Endothelial cell of umbilical vein (primary cell): ENCODE data around the gene RPS6KA6. TPM values are rescaled to one million over a fixed set of nuclear protein-coding genes. Genes with fewer than 3 reads are reported as not detected.

Experiments
- BruUV-seq: library from RNA; stranded (reverse); fragments of 400-500 nt; replicated peaks from 2 replicates; lab custom pipeline; 2021; lab: Mats Ljungman, UMichigan
- CTCF ChIA-PET: fragments of 300-600, 350-600 bp; sonication (Branson Sonifier 250); formaldehyde crosslinking; loops from one replicate; lab custom pipeline; 2021; ENCODE audit warnings: antibody characterized with exemption, inconsistent platforms; lab: Charles Lee
- POLR2A ChIA-PET: fragments of 300-600, 350-600 bp; sonication (Branson Sonifier 250); formaldehyde crosslinking; loops from one replicate; lab custom pipeline; 2021; ENCODE audit warnings: antibody characterized with exemption, inconsistent platforms; lab: Charles Lee
- DNase-seq: peaks from one replicate; pipeline ENCODE4 v3.0.0-alpha.2; 2011; ENCODE audit warnings: low read depth, low spot score
- FAIRE-seq: peaks from 2 replicates; lab custom pipeline; 2011; peaks lifted over from hg19 to GRCh38; lab: Jason Lieb, UNC
- H2AFZ ChIP-seq: 2 replicates; pipeline ENCODE4 v1.6.0; 2012; ENCODE audit warnings: low read depth, low read length, control low read depth, inconsistent platforms
- H3K27ac ChIP-seq: 2 replicates; pipeline ENCODE4 v1.5.1; 2011; ENCODE audit warnings: low read depth, mild to moderate bottlenecking, control low read depth, low read length, moderate library complexity; ENCODE audit not compliant: insufficient read depth
- H3K27me3 ChIP-seq, 2 experiments: 2 replicates each; pipeline versions ENCODE4 v1.6.0 to v1.6.1; 2011; ENCODE audit warnings: low read length in 2 of 2, mixed read lengths in 1 of 2; ENCODE audit not compliant: control insufficient read depth in 2 of 2, insufficient read depth in 2 of 2
- H3K36me3 ChIP-seq, 2 experiments: 2 replicates in 1 of 2; 3 replicates in 1 of 2; pipeline ENCODE4 v1.5.1; 2011; ENCODE audit warnings: low read length in 2 of 2, mild to moderate bottlenecking in 1 of 2, moderate library complexity in 1 of 2; ENCODE audit not compliant: control insufficient read depth in 2 of 2, insufficient read depth in 2 of 2; ENCODE audit errors: extremely low read depth in 1 of 2
- H3K4me1 ChIP-seq: 3 replicates; pipeline ENCODE4 v1.5.1; 2011; ENCODE audit warnings: mild to moderate bottlenecking, low read length; ENCODE audit not compliant: control insufficient read depth, insufficient read depth; ENCODE audit errors: extremely low read depth
- H3K4me2 ChIP-seq: 2 replicates; pipeline ENCODE4 v1.6.1; 2011; ENCODE audit warnings: low read length, control low read depth, mixed read lengths; ENCODE audit not compliant: insufficient read depth
- H3K4me3 ChIP-seq, 3 experiments: fragments of 200-600 bp in 1 of 3; sonication (generic), shearing (Covaris generic) in 1 of 3; replicated peaks in 1 of 3; 2 replicates each; pipeline ENCODE4 v1.5.1; 2011 to 2016; ENCODE audit warnings: control low read depth in 3 of 3, low read length in 3 of 3, mild to moderate bottlenecking in 2 of 3, inconsistent platforms in 1 of 3, low read depth in 1 of 3, moderate library complexity in 1 of 3; ENCODE audit not compliant: insufficient read depth in 1 of 3
- H3K79me2 ChIP-seq: 2 replicates; pipeline ENCODE4 v1.6.0; 2012; ENCODE audit warnings: low read length, inconsistent platforms; ENCODE audit not compliant: control insufficient read depth, insufficient read depth
- H3K9ac ChIP-seq: replicated peaks from 2 replicates; pipeline ENCODE3; 2011; ENCODE audit warnings: low read length, control low read depth; ENCODE audit not compliant: insufficient read depth; ENCODE audit errors: extremely low read depth
- H3K9me1 ChIP-seq: replicated peaks from 3 replicates; pipeline ENCODE4 v1.6.0; 2011; ENCODE audit warnings: mild to moderate bottlenecking, low read length; ENCODE audit not compliant: control insufficient read depth, insufficient read depth; ENCODE audit errors: extremely low read depth
- H3K9me3 ChIP-seq: replicated peaks from 2 replicates; pipeline ENCODE4 v1.5.1; 2012; ENCODE audit warnings: low read length, inconsistent platforms; ENCODE audit not compliant: control insufficient read depth, insufficient read depth
- H4K20me1 ChIP-seq: replicated peaks from 2 replicates; pipeline ENCODE3; 2011; ENCODE audit warnings: mild to moderate bottlenecking, low read length; ENCODE audit not compliant: control insufficient read depth, insufficient read depth; ENCODE audit errors: extremely low read depth
- EZH2 ChIP-seq: IDR thresholded peaks from 2 replicates; pipeline ENCODE4 v1.6.1; 2012; ENCODE audit warnings: borderline replicate concordance, low read depth, mild to moderate bottlenecking, moderate library complexity, low read length, inconsistent platforms; ENCODE audit not compliant: severe bottlenecking
- FOS ChIP-seq: IDR thresholded peaks from 2 replicates; pipeline ENCODE4 v1.6.1; 2011; ENCODE audit warnings: mild to moderate bottlenecking, low read length, moderate library complexity, borderline replicate concordance; ENCODE audit not compliant: insufficient read depth
- GATA2 ChIP-seq: IDR thresholded peaks from 2 replicates; pipeline ENCODE4 v1.7.0; 2011; ENCODE audit warnings: low read depth, mild to moderate bottlenecking, moderate library complexity, mixed read lengths, low read length; ENCODE audit not compliant: insufficient read length, insufficient read depth
- JUN ChIP-seq: IDR thresholded peaks from 2 replicates; pipeline ENCODE4 v1.6.1; 2011; ENCODE audit warnings: borderline replicate concordance, low read depth; ENCODE audit not compliant: insufficient read length, insufficient read depth
- MYC ChIP-seq: IDR thresholded peaks from one replicate; pipeline ENCODE4 v1.6.1; 2011; ENCODE audit warnings: mild to moderate bottlenecking, low read depth, low read length
- POLR2A ChIP-seq: IDR thresholded peaks from 2 replicates; pipeline ENCODE4 v1.6.1; 2012; ENCODE audit warnings: low read depth, mild to moderate bottlenecking, control low read depth, low read length
- POLR2AphosphoS5 ChIP-seq: IDR thresholded peaks from 2 replicates; pipeline ENCODE4 v1.6.1; 2012; ENCODE audit warnings: low read depth, mild to moderate bottlenecking, control low read depth, low read length, moderate library complexity; ENCODE audit not compliant: insufficient read depth
- dilution Hi-C: fragments of 300-500 bp; cut with MboI; formaldehyde crosslinking; loops from one replicate; pipeline ENCODE4 v1.15.0; 2019; ENCODE audit warnings: low sequenced_read_pairs; ENCODE audit not compliant: extremely low pct_ligation_motif_present
- intact Hi-C: fragments of 100-400 bp; cut with micrococcal nuclease; formaldehyde crosslinking; loops from one replicate; pipeline ENCODE4 v1.10.0; 2022
- polyA plus RNA-seq, 4 experiments: library from polyadenylated mRNA; depleted of rRNA in 3 of 4; stranded (reverse) in 3 of 4; unstranded in 1 of 4; fragments of >200 nt; gene quantifications; 2 replicates each; pipeline versions ENCODE4 v1.2.1 to v1.2.3, GENCODE V29; 2011 to 2012; ENCODE audit warnings: missing spikeins in 1 of 4
- total RNA-seq: library from RNA; stranded (reverse); gene quantifications from 2 replicates; pipeline ENCODE4 v1.2.3, GENCODE V29; 2021
- TF ChIP-seq, protein P1 (sequence below): IDR thresholded peaks from 2 replicates; pipeline ENCODE4 v1.6.1; 2011; ENCODE audit not compliant: insufficient read depth, insufficient read length
- TF ChIP-seq, protein P2 (sequence below), 2 donors: IDR thresholded peaks; 1 replicate in 1 of 2; 2 replicates in 1 of 2; pipeline ENCODE4 v1.5.1; 2011; ENCODE audit warnings: low read length in 2 of 2, mild to moderate bottlenecking in 2 of 2, moderate library complexity in 2 of 2, control low read depth in 1 of 2, inconsistent platforms in 1 of 2, low read depth in 1 of 2; ENCODE audit not compliant: insufficient read depth in 1 of 2; ENCODE audit errors: extremely low read depth in 1 of 2

Gene RPS6KA6
- total and polyA plus RNA-seq, 2 donors (not counting 3 experiments of a cell fraction or from before 2014, with no cell fraction given) = 0.23 to 0.69 TPM

DNA sequence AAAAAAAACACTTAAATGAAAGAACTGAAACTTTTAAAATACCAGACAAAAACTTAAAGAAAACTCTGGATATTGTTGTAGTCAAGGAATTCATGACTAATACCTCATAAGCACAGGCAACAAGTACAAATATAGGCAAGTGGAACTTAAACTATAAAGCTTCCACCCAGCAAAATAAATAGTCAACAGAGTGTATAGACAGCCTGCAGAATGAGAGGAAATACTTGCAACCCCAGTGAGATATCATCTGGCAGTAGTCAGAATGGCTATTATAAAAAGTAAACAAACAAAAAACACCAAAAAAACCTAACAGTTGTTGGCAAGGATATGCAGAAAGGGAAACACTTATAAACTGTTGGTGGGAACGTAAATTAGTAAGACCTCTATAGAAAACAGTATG is 9.6 kb upstream of the RPS6KA6 start:
- TF ChIP-seq, protein P1, sequence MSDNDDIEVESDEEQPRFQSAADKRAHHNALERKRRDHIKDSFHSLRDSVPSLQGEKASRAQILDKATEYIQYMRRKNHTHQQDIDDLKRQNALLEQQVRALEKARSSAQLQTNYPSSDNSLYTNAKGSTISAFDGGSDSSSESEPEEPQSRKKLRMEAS = no peak
- TF ChIP-seq, protein P2, sequence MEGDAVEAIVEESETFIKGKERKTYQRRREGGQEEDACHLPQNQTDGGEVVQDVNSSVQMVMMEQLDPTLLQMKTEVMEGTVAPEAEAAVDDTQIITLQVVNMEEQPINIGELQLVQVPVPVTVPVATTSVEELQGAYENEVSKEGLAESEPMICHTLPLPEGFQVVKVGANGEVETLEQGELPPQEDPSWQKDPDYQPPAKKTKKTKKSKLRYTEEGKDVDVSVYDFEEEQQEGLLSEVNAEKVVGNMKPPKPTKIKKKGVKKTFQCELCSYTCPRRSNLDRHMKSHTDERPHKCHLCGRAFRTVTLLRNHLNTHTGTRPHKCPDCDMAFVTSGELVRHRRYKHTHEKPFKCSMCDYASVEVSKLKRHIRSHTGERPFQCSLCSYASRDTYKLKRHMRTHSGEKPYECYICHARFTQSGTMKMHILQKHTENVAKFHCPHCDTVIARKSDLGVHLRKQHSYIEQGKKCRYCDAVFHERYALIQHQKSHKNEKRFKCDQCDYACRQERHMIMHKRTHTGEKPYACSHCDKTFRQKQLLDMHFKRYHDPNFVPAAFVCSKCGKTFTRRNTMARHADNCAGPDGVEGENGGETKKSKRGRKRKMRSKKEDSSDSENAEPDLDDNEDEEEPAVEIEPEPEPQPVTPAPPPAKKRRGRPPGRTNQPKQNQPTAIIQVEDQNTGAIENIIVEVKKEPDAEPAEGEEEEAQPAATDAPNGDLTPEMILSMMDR (IDR thresholded peaks at IDR 0.05; ENCODE audit: extremely low read depth in 1 of 2, insufficient read depth in 1 of 2, low read depth in 1 of 2, low read length in 2 of 2) = no peak
- TF ChIP-seq GATA2 (no peak), EZH2 (no peak), MYC (no peak), JUN (no peak), POLR2A (no peak), POLR2AphosphoS5 (no peak), FOS (no peak)
- dilution Hi-C loops = no loop called here
- Histone ChIP-seq H3K9me3 (no peaks in the 10 kb centered on the region), H3K27me3 (no peaks in the 10 kb centered on the region), H3K4me3 (no peak overlapping the region), H3K79me2 (no peaks in the 10 kb centered on the region), H3K4me1 (no peaks in the 10 kb centered on the region), H2AFZ (no peak overlapping the region), H3K36me3 (no peaks in the 10 kb centered on the region), H3K9ac (no peak overlapping the region), H3K27ac (no peak overlapping the region), H3K9me1 (no peaks in the 10 kb centered on the region), H4K20me1 (no peaks in the 10 kb centered on the region), H3K4me2 (no peak overlapping the region)
- BruUV-seq = no TSS peak
- POLR2A ChIA-PET = no interaction called here
- intact Hi-C loops = no loop called here
- CTCF ChIA-PET = no interaction called here
- FAIRE-seq = no peak
- no peak for DNase-seq
